Breast epithelium (tissue), 3 donors: ENCODE data around the gene FBLN1.

Experiments
- POLR2A ChIP-seq: fragments of 450-650 bp; IDR thresholded peaks from one replicate; pipeline ENCODE4 v1.6.1; 2016; ENCODE audit warnings: antibody characterized with exemption, mild to moderate bottlenecking, moderate library complexity
- POLR2AphosphoS5 ChIP-seq, 3 donors: sonication (generic); formaldehyde crosslinking; IDR thresholded peaks; one replicate each; pipeline ENCODE4 v1.6.1; 2017; ENCODE audit warnings: antibody characterized with exemption in 3 of 3
- TF ChIP-seq, protein P1 (sequence below), 3 donors: fragments of 450-650 bp; IDR thresholded peaks; one replicate each; pipeline ENCODE4 v1.5.1; 2016 to 2017; ENCODE audit warnings: antibody characterized with exemption in 3 of 3, mild to moderate bottlenecking in 3 of 3, moderate library complexity in 3 of 3

DNA sequence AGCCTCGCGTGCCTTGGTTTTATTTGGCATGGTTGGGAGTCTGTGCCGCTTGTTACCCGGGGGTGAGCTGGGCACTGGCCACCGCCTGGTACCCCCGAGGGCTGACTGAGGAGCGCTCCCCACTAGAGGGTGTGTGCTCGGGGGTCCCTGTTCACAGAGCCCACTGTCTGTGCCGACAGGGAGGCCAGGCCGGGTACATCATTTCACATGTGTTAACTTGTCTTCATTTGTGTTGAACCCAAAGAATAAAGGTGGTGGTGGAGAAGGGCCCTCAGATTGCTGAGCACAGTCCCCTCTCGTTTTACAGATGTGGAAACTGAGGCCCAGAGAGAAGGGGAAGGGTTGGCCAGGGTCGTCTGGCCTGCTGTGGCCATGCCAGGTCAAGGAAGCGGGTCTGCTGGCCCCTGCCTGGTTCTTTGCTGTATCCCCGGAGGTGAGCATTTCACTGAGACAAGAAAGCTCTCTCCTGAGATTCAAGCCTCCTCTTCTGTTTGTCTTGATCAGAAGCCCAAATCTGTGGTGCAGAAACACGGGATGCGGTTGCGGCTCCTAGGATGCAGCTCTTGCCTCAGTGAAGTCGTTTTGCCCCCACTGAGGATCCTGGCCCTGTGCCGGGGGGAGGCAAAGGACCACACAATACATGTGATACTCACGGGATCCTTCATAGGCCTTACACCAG, 60.8 kb downstream of the FBLN1 start:
- no peak for TF ChIP-seq POLR2A
- TF ChIP-seq, protein P1, sequence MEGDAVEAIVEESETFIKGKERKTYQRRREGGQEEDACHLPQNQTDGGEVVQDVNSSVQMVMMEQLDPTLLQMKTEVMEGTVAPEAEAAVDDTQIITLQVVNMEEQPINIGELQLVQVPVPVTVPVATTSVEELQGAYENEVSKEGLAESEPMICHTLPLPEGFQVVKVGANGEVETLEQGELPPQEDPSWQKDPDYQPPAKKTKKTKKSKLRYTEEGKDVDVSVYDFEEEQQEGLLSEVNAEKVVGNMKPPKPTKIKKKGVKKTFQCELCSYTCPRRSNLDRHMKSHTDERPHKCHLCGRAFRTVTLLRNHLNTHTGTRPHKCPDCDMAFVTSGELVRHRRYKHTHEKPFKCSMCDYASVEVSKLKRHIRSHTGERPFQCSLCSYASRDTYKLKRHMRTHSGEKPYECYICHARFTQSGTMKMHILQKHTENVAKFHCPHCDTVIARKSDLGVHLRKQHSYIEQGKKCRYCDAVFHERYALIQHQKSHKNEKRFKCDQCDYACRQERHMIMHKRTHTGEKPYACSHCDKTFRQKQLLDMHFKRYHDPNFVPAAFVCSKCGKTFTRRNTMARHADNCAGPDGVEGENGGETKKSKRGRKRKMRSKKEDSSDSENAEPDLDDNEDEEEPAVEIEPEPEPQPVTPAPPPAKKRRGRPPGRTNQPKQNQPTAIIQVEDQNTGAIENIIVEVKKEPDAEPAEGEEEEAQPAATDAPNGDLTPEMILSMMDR (IDR thresholded peaks at IDR 0.05) = no peak
- no peak for TF ChIP-seq POLR2AphosphoS5 (IDR thresholded peaks at IDR 0.05)
